ENCODE results near the gene CLEC4D.
"Not testable (repeated sequence)": the region's sequence is repeated elsewhere in the genome, so short reads cannot be mapped to it uniquely, and the experiment has no call there.

The CLEC4D gene

GRCh38 chr12:8537820-8538219, 24.5 kb downstream of the CLEC4D start:
- DNase-seq = not testable (repeated sequence)

DNA sequence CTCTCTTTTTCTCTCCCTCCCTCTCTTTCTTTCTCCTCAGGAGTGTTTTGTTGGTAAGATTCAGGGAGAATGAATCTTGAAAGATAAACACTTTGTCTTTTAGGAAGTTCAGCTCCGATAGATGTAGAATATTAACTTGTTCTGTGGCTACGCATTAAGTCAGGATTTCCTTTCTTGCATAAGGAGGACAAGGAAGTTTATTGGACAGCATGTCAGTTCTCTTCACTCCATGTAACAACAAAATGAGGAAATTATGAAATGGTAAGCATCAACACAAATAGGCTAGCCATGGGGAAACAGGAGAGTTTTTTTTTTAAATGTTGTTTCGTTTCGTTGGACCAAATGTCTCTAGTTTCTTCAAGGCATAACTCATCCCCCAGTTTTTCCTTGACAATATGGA, 27.5 kb downstream of the CLEC4D start, which contains the start of gene CLEC4E:
Gene CLEC4E (minus strand): TSS at position 75 of the 400 bp plus-strand sequence. CDS start 108 bp downstream, outside the sequence.
- DNase-seq = not testable (repeated sequence)

DNA sequence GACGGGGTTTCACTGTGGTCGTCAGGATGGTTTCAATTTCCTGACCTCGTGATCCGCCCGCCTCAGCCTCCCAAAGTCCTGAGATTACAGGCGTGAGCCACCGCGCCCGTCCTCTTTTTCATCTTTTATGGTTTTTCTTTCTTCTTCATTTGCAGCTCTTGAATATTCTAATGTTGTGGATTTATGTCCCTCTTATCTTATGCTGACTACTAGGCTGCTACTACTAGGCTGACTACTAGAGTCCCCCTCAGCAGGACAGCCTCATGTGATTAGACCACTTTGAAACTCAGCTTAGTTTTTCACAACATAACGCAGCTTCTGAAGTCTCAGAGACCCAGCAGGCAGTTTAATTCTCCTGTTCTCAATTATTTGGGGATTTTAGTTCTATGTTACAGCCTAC, 28.3 kb downstream of the CLEC4D start:
- no peak for DNase-seq

- no peak for DNase-seq
Observed at GRCh38 chr12:8544295-8544694, 31.0 kb downstream of the CLEC4D start.

- DNase-seq = no peak
Observed at GRCh38 chr12:8546591-8546990, 33.3 kb downstream of the CLEC4D start.

DNA sequence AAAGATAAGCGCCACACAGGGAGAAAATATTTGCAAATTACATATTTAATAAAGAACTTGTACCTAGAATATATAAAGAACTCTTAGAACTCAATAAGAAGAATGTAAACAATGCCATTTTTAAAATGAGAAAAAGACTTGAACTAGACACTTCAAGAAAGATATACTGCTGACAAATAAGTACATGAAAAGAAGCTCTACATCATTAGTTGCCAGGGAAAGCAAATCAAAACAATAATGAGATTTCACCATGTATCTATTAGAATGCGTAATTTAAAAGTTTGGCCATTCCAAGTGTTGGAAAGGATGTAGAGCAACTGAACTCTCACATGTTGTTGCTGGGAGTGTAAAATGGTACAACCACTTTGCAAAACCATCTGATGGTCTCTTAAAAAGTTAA, 34.3 kb downstream of the CLEC4D start:
- no peak for DNase-seq

DNA sequence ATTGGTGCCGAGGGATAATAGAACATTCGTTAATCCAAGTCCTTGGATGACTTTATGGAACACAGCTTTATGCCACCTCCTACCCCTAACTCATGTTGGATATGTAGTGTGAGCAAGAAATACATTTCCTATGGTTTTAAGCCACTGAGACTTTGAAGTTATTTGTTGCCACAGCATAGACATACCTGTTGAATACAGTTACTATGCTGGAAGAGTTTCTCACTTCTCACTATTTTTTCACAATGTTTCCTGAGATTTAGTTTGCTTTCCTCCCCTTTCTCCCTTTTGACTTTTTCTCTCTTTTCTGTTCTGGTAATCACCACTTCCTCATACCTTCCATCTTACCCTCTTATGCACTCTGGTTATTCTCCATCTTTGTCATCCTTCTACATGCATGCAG, 34.9 kb downstream of the CLEC4D start:
- no peak for DNase-seq

DNA sequence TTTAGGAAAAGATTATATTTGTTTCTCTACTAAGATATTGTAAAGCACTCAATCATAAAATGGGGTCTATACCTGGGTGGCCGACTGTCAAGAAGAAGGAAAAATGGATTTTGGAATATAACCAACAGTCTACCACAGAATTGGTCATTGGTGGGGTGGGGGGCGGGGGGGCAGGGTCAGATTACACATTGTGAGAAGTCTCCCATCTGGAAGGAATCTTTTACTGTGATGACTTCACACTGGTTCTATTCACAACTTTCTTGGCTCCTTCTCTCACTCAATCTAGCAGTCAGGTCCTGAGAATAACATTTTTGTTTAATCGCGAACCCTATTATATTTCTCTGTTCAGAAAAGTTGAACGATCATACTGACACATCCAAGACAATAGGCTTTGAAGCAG, 36.1 kb downstream of the CLEC4D start:
- no peak for DNase-seq

DNA sequence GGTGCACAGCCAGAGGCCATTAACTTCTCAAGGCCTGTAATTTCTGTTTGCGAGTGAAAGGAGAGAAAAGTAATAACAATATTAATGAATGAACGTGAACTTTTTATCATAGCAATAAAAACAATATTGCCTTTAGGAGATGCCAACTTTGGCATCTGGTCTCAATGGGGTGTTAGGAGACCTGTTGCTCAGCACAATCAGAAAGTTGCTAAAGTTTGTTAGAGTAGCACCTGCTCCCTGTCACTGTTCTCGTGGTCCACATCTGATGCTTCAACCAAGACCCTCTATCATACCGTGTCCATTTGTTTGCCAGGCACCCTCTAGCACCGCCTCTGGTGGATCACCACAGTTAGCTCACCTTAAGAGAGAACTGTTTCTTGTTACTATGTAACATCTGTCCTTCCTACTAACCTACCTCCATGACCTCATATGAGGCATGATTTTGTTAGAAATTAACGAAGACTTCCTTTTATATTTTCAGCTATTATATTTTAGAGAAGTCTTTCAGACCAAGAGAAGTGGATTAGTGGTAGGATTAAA, 39.9 kb downstream of the CLEC4D start:
- no peak for DNase-seq

DNA sequence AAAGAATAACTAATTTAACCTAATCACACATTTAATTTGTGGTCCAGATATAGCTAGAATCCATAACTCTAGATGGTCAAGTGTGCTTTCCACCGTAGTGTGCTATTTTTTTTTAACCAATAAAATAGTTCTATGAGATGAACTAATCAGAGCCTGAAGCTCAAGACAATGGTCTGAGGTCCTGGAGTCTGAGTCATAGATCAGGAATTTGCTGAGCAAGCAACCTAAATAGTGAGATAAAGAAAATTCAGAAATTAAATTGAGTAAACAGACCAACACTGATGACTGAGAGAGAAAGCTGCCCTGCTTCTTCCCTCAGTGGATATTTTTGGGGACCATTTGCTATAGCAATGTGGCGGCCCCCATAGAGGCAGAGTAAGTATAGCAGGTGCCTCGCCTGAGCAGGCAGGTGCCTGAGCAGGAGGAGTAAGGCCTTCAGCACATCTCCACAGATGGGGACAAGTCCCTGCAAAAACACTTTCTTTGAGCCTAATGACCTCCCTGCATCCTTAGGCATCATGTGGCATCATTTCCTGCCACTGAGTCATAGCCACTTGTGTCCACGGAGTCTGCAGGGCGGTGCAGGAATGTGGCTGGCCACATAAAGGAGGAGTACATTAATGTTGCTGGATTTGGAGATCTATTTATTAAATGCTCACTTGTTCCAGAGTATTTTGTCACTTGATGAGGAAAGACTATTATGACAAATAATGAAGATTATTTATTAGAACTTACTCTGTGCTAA, 41.3 kb downstream of the CLEC4D start:
- DNase-seq = no peak

DNA sequence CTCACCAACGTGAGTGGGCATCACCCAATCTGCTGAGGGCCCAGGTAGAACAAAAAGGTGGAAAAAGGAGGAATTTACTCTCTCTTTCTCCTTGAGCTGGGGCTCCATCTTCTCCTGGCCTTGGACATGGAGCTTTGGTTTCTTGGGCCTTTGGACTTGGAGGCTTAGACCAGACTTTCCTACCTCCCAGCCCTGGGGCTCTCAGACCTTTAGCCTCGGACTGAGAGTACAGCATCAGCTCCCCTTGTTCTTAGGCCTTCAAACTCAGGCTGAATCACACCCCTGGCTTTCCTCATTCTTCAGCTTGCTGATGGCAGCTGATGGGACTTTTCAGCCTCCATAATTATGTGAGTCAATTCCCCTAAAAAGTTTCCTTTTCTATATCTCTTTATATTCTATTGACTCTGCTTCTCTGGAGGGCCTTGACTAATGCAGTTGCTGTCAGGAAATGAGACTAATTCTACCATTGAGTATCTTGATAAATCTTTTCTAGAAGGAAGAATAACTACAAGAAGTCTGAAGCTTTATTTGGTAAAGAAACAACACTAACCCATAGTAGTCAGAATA, 43.3 kb downstream of the CLEC4D start:
- DNase-seq = no peak

GRCh38 chr12:8559676-8560075, 46.4 kb downstream of the CLEC4D start:
- DNase-seq = no peak

- DNase-seq = no peak
Observed at GRCh38 chr12:8561011-8561410, 47.7 kb downstream of the CLEC4D start.

DNA sequence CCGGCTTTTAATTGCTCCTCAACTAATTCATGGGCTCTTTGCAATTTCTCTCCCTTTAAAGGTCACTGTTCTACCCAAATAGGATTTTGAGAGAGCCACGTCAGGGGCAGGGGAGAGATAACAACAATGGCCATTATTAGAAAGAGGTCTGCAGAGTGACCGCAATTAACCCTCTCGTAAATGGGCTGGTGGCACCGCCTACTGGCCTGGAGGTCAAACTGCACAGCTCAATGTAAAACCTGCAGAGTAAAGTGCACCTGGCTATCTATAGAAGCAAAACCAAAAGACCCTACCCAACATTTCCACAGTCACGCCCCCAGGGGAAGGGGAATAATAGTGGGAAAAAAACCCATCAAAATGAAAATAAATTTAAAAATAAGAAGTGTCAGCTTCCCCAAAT, 49.0 kb downstream of the CLEC4D start:
- DNase-seq = no peak

GRCh38 chr12:8563356-8563755, 50.1 kb downstream of the CLEC4D start:
- DNase-seq = no peak

GRCh38 chr12:8564656-8565055, 51.4 kb downstream of the CLEC4D start:
- DNase-seq = no peak

- not testable (repeated sequence) for DNase-seq
Observed at GRCh38 chr12:8566052-8566451, 52.7 kb downstream of the CLEC4D start.

GRCh38 chr12:8566525-8566924, 53.2 kb downstream of the CLEC4D start:
- DNase-seq = no peak
